Gastrocnemius medialis (tissue), 4 donors: ENCODE results near the gene ERC1. TPM values are rescaled to one million over a fixed set of nuclear protein-coding genes. Genes with fewer than 3 reads are reported as not detected.

ENCODE experiments used
- ATAC-seq, 2 donors: fragments of 150-250 bp; one replicate each; pipeline ENCODE4 v1.9.1; 2016
- DNase-seq, 2 donors: peaks; one replicate each; pipeline ENCODE4 v3.0.0-alpha.2; 2019
- H3K27ac ChIP-seq, 4 donors: fragments of 200-600 bp; sonication (generic); 1 replicate in 1 of 4; 2 replicates in 3 of 4; pipeline ENCODE4 v1.5.1; 2016 to 2018; ENCODE audit warnings: mild to moderate bottlenecking in 2 of 4, moderate library complexity in 1 of 4
- H3K27me3 ChIP-seq, 3 donors: fragments of 200-600 bp; sonication (generic) in 2 of 3; 1 replicate in 1 of 3; 2 replicates in 2 of 3; pipeline versions ENCODE4 v1.5.1 to v1.6.0; 2016 to 2019; ENCODE audit warnings: mild to moderate bottlenecking in 1 of 3, moderate library complexity in 1 of 3
- H3K36me3 ChIP-seq, 2 donors: fragments of 200-600 bp; sonication (generic) in 1 of 2; one replicate each; pipeline ENCODE4 v1.5.1; 2017 to 2018
- H3K4me1 ChIP-seq, 2 donors: fragments of 200-600 bp; sonication (generic) in 1 of 2; one replicate each; pipeline ENCODE4 v1.5.1; 2016 to 2017; ENCODE audit warnings: mild to moderate bottlenecking in 2 of 2
- H3K4me3 ChIP-seq, 4 donors: fragments of 200-600 bp; sonication (generic) in 3 of 4; 1 replicate in 1 of 4; 2 replicates in 3 of 4; pipeline ENCODE4 v1.5.1; 2016 to 2019; ENCODE audit warnings: mild to moderate bottlenecking in 2 of 4
- H3K9me3 ChIP-seq, 3 donors: fragments of 200-600 bp; sonication (generic) in 2 of 3; 1 replicate in 1 of 3; 2 replicates in 2 of 3; pipeline ENCODE4 v1.5.1; 2016 to 2019
- POLR2A ChIP-seq, 2 donors: fragments of 450-650 bp; IDR thresholded peaks; one replicate each; pipeline ENCODE4 v1.6.1; 2017; ENCODE audit warnings: antibody characterized with exemption in 2 of 2, mild to moderate bottlenecking in 2 of 2, moderate library complexity in 2 of 2
- in situ Hi-C, 4 donors: fragments of 200-750 bp; cut with MboI; loops; one replicate each; pipeline versions ENCODE4 v1.15.0 to v1.8.0; 2017; ENCODE audit warnings: low sequenced_read_pairs in 4 of 4
- intact Hi-C: fragments of 100-400 bp; cut with DNase I; formaldehyde crosslinking; loops from one replicate; pipeline ENCODE4 v1.15.1; 2023; ENCODE audit warnings: low total_unique reads
- total RNA-seq, 4 donors: library from RNA; depleted of rRNA; stranded (reverse); fragments of >200 nt; gene quantifications; one replicate each; pipeline versions ENCODE4 v1.1.0 to v1.2.3, GENCODE V29; 2016
- TF ChIP-seq, protein P1 (sequence below), 5 experiments: fragments of 450-650 bp in 3 of 5; fragments of 200-600 bp in 2 of 5; sonication (generic) in 2 of 5; IDR thresholded peaks in 4 of 5; conservative IDR thresholded peaks in 1 of 5; 1 replicate in 4 of 5; 2 replicates in 1 of 5; pipeline ENCODE4 v1.5.1; 2016 to 2019; ENCODE audit warnings: antibody characterized with exemption in 5 of 5, mild to moderate bottlenecking in 3 of 5, moderate library complexity in 3 of 5

The ERC1 gene
- total RNA-seq, 4 donors from 2014 or later: 20.3 to 39.1 (median 23.5) TPM

DNA sequence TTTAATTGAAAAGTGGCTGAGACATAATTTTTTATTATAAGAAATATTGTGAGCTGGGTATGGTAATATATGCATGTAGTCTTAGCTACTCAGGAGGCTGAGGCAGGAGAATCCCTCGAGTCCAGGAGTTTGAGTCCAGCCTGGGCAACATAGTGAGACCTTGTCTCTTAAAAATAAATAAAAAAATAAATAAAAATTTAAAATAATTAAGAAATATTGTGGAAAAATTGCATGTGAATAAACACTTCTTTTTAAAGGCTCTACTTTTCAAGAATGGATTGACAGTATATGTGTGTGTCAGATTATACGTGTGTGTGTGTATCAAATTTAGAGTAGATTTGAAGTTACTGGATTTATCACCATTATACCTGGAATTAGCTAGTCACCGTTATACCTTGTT, 43.2 kb downstream of the ERC1 start:
- Histone ChIP-seq H3K36me3 (no peaks in the 10 kb centered on the region), H3K4me1 (peaks cover 0 to 3% of the 10 kb centered on the region in 2 donors), H3K27ac (no peak overlapping the region), H3K4me3 (no peak overlapping the region), H3K9me3 (no peaks in the 10 kb centered on the region), H3K27me3 (no peaks in the 10 kb centered on the region)
- no peak for DNase-seq
- ATAC-seq: no peak
- in situ Hi-C loops: no loop called here
- TF ChIP-seq POLR2A (IDR thresholded peaks at IDR 0.05): no peak
- TF ChIP-seq, protein P1, sequence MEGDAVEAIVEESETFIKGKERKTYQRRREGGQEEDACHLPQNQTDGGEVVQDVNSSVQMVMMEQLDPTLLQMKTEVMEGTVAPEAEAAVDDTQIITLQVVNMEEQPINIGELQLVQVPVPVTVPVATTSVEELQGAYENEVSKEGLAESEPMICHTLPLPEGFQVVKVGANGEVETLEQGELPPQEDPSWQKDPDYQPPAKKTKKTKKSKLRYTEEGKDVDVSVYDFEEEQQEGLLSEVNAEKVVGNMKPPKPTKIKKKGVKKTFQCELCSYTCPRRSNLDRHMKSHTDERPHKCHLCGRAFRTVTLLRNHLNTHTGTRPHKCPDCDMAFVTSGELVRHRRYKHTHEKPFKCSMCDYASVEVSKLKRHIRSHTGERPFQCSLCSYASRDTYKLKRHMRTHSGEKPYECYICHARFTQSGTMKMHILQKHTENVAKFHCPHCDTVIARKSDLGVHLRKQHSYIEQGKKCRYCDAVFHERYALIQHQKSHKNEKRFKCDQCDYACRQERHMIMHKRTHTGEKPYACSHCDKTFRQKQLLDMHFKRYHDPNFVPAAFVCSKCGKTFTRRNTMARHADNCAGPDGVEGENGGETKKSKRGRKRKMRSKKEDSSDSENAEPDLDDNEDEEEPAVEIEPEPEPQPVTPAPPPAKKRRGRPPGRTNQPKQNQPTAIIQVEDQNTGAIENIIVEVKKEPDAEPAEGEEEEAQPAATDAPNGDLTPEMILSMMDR (IDR thresholded peaks at IDR 0.05 in 4 of 5, conservative IDR thresholded peaks at IDR 0.05 in 1 of 5): no peak
- intact Hi-C loops: no loop called here

DNA sequence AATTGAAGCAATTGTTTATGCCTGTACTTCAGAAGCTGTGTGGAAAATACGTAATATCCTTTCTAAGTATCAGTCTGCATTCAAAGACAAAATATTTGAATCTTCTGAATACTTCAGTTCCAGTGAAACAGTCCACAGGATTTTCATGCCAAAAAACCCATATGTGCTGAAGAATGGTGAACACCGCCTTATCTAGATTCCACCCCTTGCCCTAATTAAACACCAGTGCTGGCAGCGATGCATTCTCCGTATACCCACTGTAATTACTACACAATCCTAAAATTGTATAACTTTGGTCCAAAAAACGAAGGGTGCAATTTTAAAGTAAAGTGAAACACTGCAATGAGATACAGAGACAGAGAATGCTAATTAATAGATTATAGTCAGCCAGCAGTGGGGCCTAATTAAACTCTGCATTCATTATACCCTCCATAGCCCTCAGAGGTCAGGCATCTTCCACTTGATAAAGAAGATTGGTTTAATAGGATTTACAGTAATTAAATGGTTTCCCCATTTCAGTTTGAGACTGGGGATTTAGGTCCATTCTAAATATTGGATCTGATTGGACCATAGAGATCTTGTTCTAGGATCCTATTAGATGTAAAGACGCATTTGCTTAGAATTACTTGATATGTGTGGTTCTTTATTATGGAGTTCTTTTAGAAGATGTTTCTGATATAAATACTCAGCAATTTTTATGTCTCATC, 43.9 kb downstream of the ERC1 start:
- TF ChIP-seq, protein P1 (IDR thresholded peaks at IDR 0.05 in 4 of 5, conservative IDR thresholded peaks at IDR 0.05 in 1 of 5): no peak
- no peak for TF ChIP-seq POLR2A (IDR thresholded peaks at IDR 0.05)
- H3K36me3 ChIP-seq: no peaks in the 10 kb centered on the region
- H3K4me1 ChIP-seq: peaks cover 0 to 3% of the 10 kb centered on the region in 2 donors
- DNase-seq (no peak), ATAC-seq (no peak)
- intact Hi-C loops (no loop called here), in situ Hi-C loops (no loop called here)
- H3K9me3 ChIP-seq: no peaks in the 10 kb centered on the region
- H3K27me3 ChIP-seq: no peaks in the 10 kb centered on the region
- no peak overlapping the region for H3K27ac ChIP-seq
- H3K4me3 ChIP-seq: no peak overlapping the region

DNA sequence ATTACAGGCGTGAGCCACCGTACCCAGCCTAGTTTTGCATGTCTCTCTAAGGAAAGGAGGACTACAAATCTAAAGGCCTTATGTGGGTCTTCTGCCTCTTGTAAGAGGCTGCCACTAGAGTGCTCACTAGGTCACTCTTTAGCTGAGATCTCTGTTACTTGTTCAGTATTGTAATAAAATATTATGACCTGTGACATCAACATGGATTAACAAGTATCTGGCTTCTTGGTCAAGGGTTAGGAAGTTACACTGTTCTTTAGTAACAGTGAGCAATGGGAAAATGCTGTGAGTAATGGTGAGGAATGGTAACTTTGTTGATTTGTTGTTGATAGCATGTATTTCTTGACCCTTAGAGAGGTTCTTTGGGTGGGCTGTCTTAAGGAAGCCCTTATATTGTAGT, 50.5 kb downstream of the ERC1 start:
- Histone ChIP-seq H3K4me1 (no peaks in the 10 kb centered on the region), H3K36me3 (no peaks in the 10 kb centered on the region), H3K4me3 (no peak overlapping the region), H3K9me3 (no peaks in the 10 kb centered on the region), H3K27me3 (no peaks in the 10 kb centered on the region), H3K27ac (no peak overlapping the region)
- intact Hi-C loops (no loop called here), in situ Hi-C loops (no loop called here)
- TF ChIP-seq, protein P1 (IDR thresholded peaks at IDR 0.05 in 4 of 5, conservative IDR thresholded peaks at IDR 0.05 in 1 of 5): no peak
- ATAC-seq (no peak), DNase-seq (no peak)

DNA sequence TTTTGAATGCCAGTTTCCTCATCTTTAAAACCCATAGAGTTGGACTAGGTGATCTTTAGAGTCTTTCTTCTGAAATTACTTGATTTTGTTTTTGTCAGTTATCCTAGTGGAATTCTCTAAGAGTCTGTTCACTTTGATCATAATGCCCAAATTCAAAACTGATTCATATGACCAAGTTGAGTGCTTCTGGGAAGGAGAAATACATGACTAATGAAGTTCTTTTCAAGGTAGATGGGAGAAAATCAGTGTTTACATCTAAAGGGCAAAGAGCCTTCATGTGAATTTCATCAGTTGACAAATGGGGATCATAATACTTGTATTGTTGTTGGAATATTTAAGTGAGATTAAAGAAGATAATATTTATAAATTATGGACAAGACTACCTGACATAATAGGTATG, 53.2 kb downstream of the ERC1 start:
- intact Hi-C loops: no loop called here
- Histone ChIP-seq H3K27ac (no peak overlapping the region), H3K4me3 (no peak overlapping the region), H3K9me3 (no peaks in the 10 kb centered on the region), H3K4me1 (peaks cover 0 to 6% of the 10 kb centered on the region in 2 donors), H3K36me3 (no peaks in the 10 kb centered on the region), H3K27me3 (no peaks in the 10 kb centered on the region)
- ATAC-seq: no peak
- no peak for DNase-seq
- in situ Hi-C loops: no loop called here
- TF ChIP-seq, protein P1 (IDR thresholded peaks at IDR 0.05 in 4 of 5, conservative IDR thresholded peaks at IDR 0.05 in 1 of 5): no peak
- TF ChIP-seq POLR2A (IDR thresholded peaks at IDR 0.05): no peak

DNA sequence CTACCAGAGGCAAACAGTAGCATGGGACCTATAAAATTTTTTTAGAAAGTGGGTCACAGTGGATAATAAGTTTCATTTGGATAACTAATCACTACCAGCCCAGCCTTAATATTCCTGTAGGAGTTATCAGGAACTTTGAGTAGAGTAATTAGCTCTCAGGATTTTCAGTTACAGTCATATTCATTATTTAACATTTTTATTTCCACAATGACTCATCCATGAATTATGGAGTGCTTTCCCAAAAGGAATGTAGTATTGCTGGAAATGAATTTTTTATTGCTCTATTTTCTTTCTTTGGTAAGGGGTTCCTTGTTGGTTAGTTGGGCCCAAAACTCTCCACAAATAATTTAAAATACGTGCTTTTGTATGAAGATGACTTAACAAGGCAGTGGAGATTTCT, 53.7 kb downstream of the ERC1 start:
- H3K9me3 ChIP-seq: no peaks in the 10 kb centered on the region
- H3K27ac ChIP-seq: no peak overlapping the region
- in situ Hi-C loops: no loop called here
- no peak overlapping the region for H3K4me3 ChIP-seq
- no peaks in the 10 kb centered on the region for H3K27me3 ChIP-seq
- TF ChIP-seq, protein P1 (IDR thresholded peaks at IDR 0.05 in 4 of 5, conservative IDR thresholded peaks at IDR 0.05 in 1 of 5): no peak
- no peak for TF ChIP-seq POLR2A (IDR thresholded peaks at IDR 0.05)
- ATAC-seq (no peak), DNase-seq (no peak)
- H3K4me1 ChIP-seq: peaks cover 0 to 6% of the 10 kb centered on the region in 2 donors
- H3K36me3 ChIP-seq: no peaks in the 10 kb centered on the region
- intact Hi-C loops: no loop called here
